D341Med (cell line): ENCODE measurements around the gene CA14.
"Not testable (repeated sequence)": the region's sequence is repeated elsewhere in the genome, so short reads cannot be mapped to it uniquely, and the experiment has no call there.

Experiments used
- DNase-seq: peaks from one replicate; pipeline ENCODE4 v3.0.0; 2012; ENCODE audit warnings: low spot score

The CA14 gene

DNA sequence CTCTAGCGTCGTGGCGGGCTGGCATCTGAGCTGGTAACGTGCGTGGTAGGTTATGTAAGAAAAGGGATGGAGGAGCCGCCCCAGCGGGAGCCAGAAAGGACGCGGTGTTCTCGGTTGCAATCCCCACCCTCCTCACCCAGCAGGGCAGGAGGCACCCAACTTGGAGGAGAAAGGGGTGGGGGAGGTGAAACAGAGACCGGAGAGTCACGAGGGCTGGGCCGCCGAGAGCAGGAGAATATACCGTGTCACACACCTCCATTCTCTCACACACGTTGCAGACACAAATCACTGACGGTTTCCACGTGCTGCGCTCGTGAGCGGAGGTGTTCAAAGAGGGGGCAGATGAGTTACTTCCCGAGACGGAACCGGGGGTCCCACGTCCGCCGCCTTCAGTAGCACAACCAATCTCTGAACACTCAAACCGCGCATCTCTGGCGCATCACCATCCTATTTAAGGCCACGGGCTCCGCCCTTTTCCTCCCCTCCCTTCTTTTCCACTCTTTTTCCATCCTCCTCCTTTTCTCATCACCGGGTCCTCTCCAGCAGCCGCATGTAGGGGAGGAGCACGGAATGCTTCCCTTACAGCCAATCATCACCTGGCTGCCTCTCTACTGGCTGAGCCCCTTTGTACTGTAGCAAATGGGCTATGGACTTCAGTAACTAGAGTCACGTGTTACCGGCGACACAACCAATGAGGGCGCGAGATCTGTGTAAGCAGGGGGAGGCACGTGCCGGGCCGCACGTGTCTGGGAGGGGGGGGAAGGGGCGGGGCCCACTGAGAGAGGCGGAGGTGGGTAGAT, 24.4 kb downstream of the CA14 start, which contains the start of gene CIART:
TSS of gene CIART (plus strand) at position 797 of the 800 bp plus-strand sequence. CDS start 714 bp downstream, outside the sequence.
- no peak for DNase-seq

DNA sequence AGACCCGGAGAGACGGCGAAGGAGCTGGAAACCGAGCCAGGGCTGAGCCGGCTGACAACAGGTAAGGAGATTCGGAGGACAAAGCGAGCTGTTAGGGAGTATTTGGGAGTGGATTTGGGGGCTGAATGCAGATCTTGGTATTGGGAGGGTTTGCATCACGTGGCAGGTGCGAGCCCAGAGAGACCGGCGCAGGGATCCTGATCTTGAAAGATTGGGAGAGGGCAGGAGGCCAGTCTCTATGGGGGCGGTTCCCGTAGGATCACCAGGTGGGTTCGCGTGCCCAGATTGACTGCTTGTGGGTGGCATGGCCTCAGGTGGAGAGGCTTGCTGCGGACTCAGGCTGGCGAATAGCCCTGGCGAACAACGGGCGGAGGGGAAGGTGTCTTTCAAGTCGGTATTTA, 25.0 kb downstream of the CA14 start:
- no peak for DNase-seq

DNA sequence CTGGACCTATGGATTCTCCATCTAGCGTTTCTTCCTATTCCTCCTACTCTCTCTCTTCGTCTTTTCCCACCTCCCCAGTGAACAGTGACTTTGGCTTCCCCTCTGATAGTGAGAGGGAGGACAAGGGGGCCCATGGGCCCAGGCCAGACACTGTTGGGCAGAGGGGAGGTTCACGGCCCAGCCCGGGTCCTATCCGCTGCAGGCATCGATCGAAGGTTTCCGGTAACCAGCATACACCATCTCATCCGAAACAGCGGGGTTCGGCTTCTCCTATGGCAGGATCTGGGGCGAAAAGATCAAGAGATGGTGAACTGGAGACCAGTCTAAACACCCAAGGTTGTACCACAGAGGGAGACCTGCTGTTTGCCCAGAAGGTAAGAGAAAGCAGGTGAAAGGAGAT, 25.7 kb downstream of the CA14 start:
- no peak for DNase-seq

DNA sequence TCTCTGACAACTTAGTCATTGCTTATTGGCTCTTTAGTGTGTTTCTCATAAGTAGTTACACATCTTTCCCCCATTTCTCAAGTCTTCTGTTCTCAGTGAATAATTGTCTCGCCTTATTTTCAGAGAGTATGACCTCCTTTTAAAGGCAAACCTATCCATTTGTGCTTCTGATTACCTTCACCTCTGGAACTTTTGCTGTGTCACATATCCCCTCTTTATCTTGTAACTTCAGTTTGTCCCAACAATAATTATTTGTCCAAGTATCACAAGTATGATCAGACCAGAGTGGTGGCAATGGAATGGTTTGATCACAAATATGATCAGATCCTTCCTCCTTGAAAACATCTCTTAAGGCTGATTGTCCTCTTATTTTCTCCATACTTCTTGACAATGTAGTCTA, 30.8 kb downstream of the CA14 start:
- no peak for DNase-seq

GRCh38 chr1:150288822-150289221, 31.2 kb downstream of the CA14 start:
- DNase-seq: no peak

- DNase-seq: peak; percentile 95
Measured at GRCh38 chr1:150293433-150294253, 36.1 kb downstream of the CA14 start, which contains the start of gene MRPS21. Gene MRPS21, plus strand, starts transcription at chr1:150293861. Its CDS starts 506 bp downstream, at chr1:150294367.

GRCh38 chr1:150295476-150295875, 37.9 kb downstream of the CA14 start:
- DNase-seq: no peak

GRCh38 chr1:150299716-150300115, 42.1 kb downstream of the CA14 start:
- no peak for DNase-seq

DNA sequence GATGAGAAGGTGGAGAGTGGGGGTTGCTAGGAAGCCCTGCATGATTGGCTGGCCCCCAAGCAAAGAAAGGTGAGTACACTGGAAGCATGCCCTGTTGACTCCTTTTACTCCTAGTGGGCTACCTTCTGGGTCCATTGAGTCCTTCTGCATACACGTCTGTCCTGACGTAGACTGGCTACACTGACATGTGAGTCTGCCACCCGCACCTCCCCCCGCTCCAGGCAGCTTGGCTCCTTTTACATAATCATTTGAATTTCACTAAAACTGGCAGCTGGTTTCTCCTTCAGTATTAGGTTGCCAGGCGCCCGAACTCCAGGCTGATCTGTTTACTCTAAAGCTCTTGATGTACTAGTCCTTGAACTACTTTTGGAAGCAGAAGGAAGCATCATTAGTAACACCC, 44.8 kb downstream of the CA14 start:
- DNase-seq: peak; percentile 59

GRCh38 chr1:150302902-150303301, 45.3 kb downstream of the CA14 start:
- DNase-seq: no peak

GRCh38 chr1:150308585-150308984, 51.0 kb downstream of the CA14 start:
- DNase-seq: not testable (repeated sequence)

DNA sequence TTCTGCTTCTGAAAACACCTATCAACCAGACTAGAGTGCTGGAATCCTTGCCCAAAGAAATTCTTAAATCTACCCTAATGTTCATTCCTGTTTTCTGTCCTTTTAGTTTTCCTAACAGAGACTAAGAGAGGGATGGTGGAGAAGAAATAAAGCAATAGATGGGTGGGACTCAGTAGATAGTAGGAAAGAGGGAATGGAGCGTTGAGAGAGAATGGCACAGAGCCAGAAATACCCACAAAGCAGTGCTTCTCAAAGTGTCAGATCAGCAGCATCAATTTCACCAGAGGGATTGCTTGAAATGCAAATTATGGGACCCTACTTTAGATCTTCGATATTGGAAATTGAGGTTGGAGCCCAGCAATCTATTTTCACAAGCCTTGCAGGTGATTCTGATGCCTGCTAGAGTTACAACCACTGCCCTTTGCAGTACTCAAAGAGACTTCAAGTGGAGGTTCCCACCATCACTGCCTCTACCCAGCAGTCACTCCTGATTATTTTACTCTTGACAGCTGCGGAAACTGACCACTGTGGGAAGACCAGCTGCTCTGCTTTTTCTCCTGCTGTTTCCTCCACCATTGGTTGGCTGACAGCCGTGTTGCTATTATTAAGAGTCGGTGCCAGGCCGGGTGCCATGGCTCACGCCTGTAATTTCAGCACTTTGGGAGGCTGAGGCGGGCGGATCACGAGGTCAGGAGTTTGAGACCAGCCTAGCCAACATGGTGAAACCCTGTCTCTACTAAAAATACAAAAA, 52.4 kb downstream of the CA14 start:
- DNase-seq: no peak

GRCh38 chr1:150311762-150312161, 54.2 kb downstream of the CA14 start:
- DNase-seq: peak; percentile 73
